Measurements from ENCODE around the gene LONP2. TPM values are rescaled to one million over a fixed set of nuclear protein-coding genes. Genes with fewer than 3 reads are reported as not detected.

LONP2 gene
- total and polyA plus RNA-seq, 2 of the 13 experiments (the other 11 are each of a cell fraction or from before 2014, with no cell fraction given) = 39.2 to 63.3 TPM

- no peaks in the 10 kb centered on the region for H3K27me3 ChIP-seq (ENCODE audit: control insufficient read depth in 1 of 2, insufficient read depth in 2 of 2, low read length in 2 of 2)
- WGBS (ENCODE audit: low lambda C conversion rate) = 97% methylated on average over 4 of the region's 4 CpGs
- intact Hi-C loops (cut with micrococcal nuclease; ENCODE audit: unreplicated experiment) = no loop called here
- no peak; the same call in 2 of the 3 replicates for ATAC-seq
- in situ Hi-C loops (cut with HindIII; ENCODE audit: extremely low pct_ligation_motif_present, low pct_unique_long_range_greater_than_20kb) = no loop called here
- H3K4me2 ChIP-seq (ENCODE audit: low read depth, low read length) = no peak overlapping the region
- H3K36me3 ChIP-seq (replicated peaks in 1 of 2; ENCODE audit: control insufficient read depth in 1 of 2, insufficient read depth in 2 of 2, low read length in 2 of 2) = peaks cover 1 to 38% of the 10 kb centered on the region in 2 experiments; a peak in 4 of 5 replicates
- H3K4me1 ChIP-seq (ENCODE audit: insufficient read depth, low read length) = peaks cover 8% of the 10 kb centered on the region; the same call in 1 of the 2 replicates
- H3K27ac ChIP-seq (ENCODE audit: extremely low read length, insufficient read depth, low read length) = no peak overlapping the region
- no peaks in the 10 kb centered on the region for H3K79me2 ChIP-seq (ENCODE audit: insufficient read depth, low read length)
- no peak overlapping the region for H3K4me3 ChIP-seq (replicated peaks in 1 of 3; ENCODE audit: insufficient read depth in 1 of 3, low read depth in 2 of 3, low read length in 3 of 3)
- H2AFZ ChIP-seq (ENCODE audit: low read length) = no peak overlapping the region
- POLR2A ChIA-PET = no interaction called here
- no peaks in the 10 kb centered on the region for H4K20me1 ChIP-seq (ENCODE audit: insufficient read depth, low read length)
- H3K9ac ChIP-seq (ENCODE audit: insufficient read depth, low read depth, low read length) = no peak overlapping the region
- DNase-seq (ENCODE audit: low spot score) = no peak
- CTCF ChIA-PET (ENCODE audit: low intra/inter-chr PET ratio, low total read pairs) = no interaction called here
- no TSS peak for BruUV-seq (replicated peaks)
- no peak for FAIRE-seq
- no peaks in the 10 kb centered on the region for H3K9me3 ChIP-seq (ENCODE audit: low read length)
- TF ChIP-seq NPAS2 (CRISPR knock-in tag; IDR thresholded peaks at IDR 0.05; ENCODE audit: borderline replicate concordance) (no peak), SUZ12 (IDR thresholded peaks at IDR 0.05; ENCODE audit: low read depth, low read length) (no peak), ZBTB39 (CRISPR knock-in tag; IDR thresholded peaks at IDR 0.05) (no peak), ZNF562 (CRISPR knock-in tag; IDR thresholded peaks at IDR 0.05; ENCODE audit: borderline replicate concordance) (no peak), DNMT1 (CRISPR knock-in tag; IDR thresholded peaks at IDR 0.05) (no peak), PRPF4 (IDR thresholded peaks at IDR 0.05; ENCODE audit: low read depth, low read length, poor library complexity, severe bottlenecking) (no peak), ZNF589 (CRISPR knock-in tag; conservative IDR thresholded peaks at IDR 0.05) (no peak), ZBTB25 (CRISPR knock-in tag; IDR thresholded peaks at IDR 0.05) (no peak), FUBP1 (CRISPR knock-in tag; IDR thresholded peaks at IDR 0.05; ENCODE audit: borderline replicate concordance) (no peak), PRDM10 (CRISPR knock-in tag; IDR thresholded peaks at IDR 0.05; ENCODE audit: low read depth) (no peak), ZNF17 (CRISPR knock-in tag; IDR thresholded peaks at IDR 0.05) (no peak), ZNF382 (CRISPR knock-in tag; IDR thresholded peaks at IDR 0.05; ENCODE audit: borderline replicate concordance) (no peak), ZNF670 (CRISPR knock-in tag; IDR thresholded peaks at IDR 0.05; ENCODE audit: borderline replicate concordance) (no peak), ATF5 (CRISPR knock-in tag; IDR thresholded peaks at IDR 0.05; ENCODE audit: low read depth) (no peak), PAF1 (CRISPR knock-in tag; IDR thresholded peaks at IDR 0.05) (no peak)
Measured at GRCh38 chr16:48329138-48329537, 85.0 kb downstream of the LONP2 start.
